C4-2B (cell line): Measurements from ENCODE around the gene TCP11.

Experiments used
- H3K27ac ChIP-seq: fragments of 450-650 bp; 2 replicates; pipeline ENCODE4 v1.5.1; 2017
- CTCF ChIP-seq: fragments of 450-650 bp; conservative IDR thresholded peaks from 2 replicates; pipeline ENCODE4 v1.5.1; 2017; ENCODE audit warnings: mild to moderate bottlenecking
- ZFX ChIP-seq: fragments of 450-650 bp; IDR thresholded peaks from 2 replicates; pipeline ENCODE4 v1.6.1; 2017

Gene TCP11

GRCh38 chr6:35178012-35178411, 36.9 kb upstream of the TCP11 start:
- no peak overlapping the region for H3K27ac ChIP-seq
- TF ChIP-seq CTCF (no peak), ZFX (no peak)

- H3K27ac ChIP-seq = no peak overlapping the region
- TF ChIP-seq CTCF = no peak
- TF ChIP-seq ZFX = no peak
Observed at GRCh38 chr6:35177596-35177995, 36.5 kb upstream of the TCP11 start.

GRCh38 chr6:35177157-35177556, 36.0 kb upstream of the TCP11 start:
- no peak overlapping the region for H3K27ac ChIP-seq
- TF ChIP-seq CTCF (no peak), ZFX (no peak)

GRCh38 chr6:35176301-35177024, 35.3 kb upstream of the TCP11 start:
- no peak for TF ChIP-seq CTCF
- TF ChIP-seq ZFX = no peak
- no peak overlapping the region for H3K27ac ChIP-seq

- TF ChIP-seq CTCF (no peak), ZFX (no peak)
- H3K27ac ChIP-seq = no peak overlapping the region
Observed at GRCh38 chr6:35174501-35174900, 33.4 kb upstream of the TCP11 start.

- TF ChIP-seq ZFX (no peak), CTCF (no peak)
- H3K27ac ChIP-seq = no peak overlapping the region
Observed at GRCh38 chr6:35174088-35174434, 32.9 kb upstream of the TCP11 start.

- TF ChIP-seq CTCF = no peak
- TF ChIP-seq ZFX = no peak
- H3K27ac ChIP-seq = no peak overlapping the region
Observed at GRCh38 chr6:35173427-35174087, 32.4 kb upstream of the TCP11 start.
